Globus pallidus (tissue), 1 donor: ENCODE measurements around the gene SPIN2B.
"Not testable (repeated sequence)": the region's sequence is repeated elsewhere in the genome, so short reads cannot be mapped to it uniquely, and the experiment has no call there.

Experiments used
- DNase-seq: peaks from one replicate; pipeline ENCODE4 v3.0.0-alpha.2; 2015; ENCODE audit warnings: low spot score

SPIN2B gene

GRCh38 chrX:57121162-57121755, at the start of gene SPIN2B:
TSS of gene SPIN2B (minus strand) at chrX:57121548.
- DNase-seq, result peak; percentile 70

GRCh38 chrX:57156397-57157049, 35.2 kb upstream of the SPIN2B start:
- peak; percentile 18 for DNase-seq

DNA sequence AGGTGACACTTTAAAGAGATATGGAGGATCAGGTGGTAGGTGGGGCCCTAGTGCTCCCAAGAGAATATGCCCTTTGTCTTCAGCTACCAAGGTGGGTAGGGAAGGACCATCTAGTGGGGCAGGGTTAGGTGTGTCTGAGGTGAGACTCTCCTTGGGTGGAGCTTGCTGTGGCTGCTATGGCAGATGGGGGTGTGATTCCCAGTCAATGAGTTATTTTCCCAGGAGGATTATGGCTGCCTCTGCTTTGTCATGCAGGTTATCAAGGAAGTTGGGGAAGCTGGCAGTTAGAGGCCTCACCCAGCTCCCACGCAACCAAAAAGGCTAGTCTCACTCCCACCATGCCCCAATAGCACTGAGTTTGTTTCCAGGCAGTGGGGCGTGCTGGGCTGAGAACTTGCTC, 33.8 kb upstream of the SPIN2B start:
- DNase-seq, result no peak

DNA sequence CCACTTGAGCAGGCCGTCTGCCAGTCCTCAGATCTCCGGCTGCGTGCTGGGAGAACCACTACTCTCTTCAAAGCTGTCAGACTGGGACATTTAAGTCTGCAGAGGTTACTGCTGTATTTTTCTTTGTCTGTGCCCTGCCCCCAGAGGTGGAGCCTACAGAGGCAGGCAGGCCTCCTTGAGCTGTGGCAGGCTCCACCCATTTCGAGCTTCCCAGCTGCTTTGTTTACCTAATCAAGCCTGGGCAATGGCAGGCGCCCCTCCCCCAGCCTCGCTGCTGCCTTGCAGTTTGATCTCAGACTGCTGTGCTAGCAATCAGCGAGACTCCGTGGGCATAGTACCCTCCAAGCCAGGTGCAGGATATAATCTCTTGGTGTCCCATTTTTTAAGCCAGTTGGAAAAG, 30.9 kb upstream of the SPIN2B start:
- DNase-seq, result not testable (repeated sequence)

- no peak for DNase-seq
These were observed 17.3 kb upstream of the SPIN2B start for GRCh38 chrX:57138674-57139073.

DNA sequence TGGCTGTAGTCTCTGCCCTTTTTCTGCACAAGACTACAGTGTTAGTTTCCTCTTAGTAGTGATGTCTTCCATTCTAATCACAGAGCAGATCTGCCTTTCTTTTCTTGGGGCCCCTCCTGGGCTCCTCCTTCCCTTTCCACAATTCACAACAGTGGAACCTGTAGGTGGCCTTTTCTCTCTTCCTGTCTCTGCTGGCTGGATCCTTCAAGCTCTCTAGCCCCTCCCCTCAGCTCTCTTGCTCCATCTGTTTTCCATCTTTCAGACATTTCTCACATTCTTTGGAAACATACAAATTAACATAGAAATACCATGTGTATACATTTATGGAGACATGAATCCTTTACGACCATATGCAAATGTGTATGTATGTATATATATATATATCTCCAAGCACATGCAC, 16.2 kb upstream of the SPIN2B start:
- DNase-seq, result no peak

- not testable (repeated sequence) for DNase-seq
These were observed 15.7 kb upstream of the SPIN2B start, which contains the start of gene SPIN2A for GRCh38 chrX:57137073-57137472. TSS of gene SPIN2A (minus strand) at chrX:57137397. CDS start at chrX:57136597, 800 bp downstream.

- not testable (repeated sequence) for DNase-seq
These were observed 15.2 kb upstream of the SPIN2B start for GRCh38 chrX:57136589-57136988.

DNA sequence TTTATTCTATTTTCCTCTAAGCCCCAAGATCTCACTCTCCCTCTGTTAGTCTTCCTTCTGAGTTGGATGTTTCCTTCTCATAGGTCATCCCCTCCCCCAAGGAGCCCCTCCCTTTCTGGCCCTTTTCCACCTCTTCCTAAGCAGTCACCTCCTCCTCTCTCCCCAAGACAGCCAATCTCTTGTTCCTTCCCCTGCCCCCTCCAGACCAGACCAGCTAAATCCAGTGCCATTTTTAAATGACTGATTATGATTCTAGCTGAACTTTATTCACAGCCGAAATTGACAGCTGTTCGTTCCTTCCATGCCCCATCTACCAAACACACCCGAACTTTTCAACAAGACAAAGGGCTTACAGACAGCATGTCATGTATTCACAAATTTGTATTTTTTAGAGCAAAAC, 13.9 kb upstream of the SPIN2B start:
- no peak for DNase-seq

DNA sequence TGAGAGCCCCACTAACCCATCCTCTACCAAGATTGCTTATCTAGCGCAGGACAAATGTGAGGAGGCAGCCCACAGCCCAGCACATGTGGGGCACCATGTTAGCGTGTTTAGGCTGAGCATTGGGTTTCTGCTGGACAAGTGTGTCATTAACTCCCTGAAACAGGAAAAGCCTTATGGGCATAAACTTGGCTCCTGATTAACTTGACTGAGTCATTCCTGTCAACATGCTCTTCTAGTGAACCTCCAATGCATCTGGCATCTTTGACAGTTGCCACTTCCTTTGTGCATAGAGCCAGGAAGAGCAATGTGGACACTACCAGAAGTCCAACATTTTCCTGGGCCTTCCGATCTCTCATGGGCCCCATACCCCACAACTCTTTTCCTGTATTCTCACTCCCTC, 13.4 kb upstream of the SPIN2B start:
- DNase-seq, result no peak

- DNase-seq, result no peak
These were observed 12.4 kb upstream of the SPIN2B start for GRCh38 chrX:57133706-57134105.

GRCh38 chrX:57133284-57133683, 11.9 kb upstream of the SPIN2B start:
- not testable (repeated sequence) for DNase-seq

- DNase-seq, result no peak
These were observed 10.7 kb upstream of the SPIN2B start for GRCh38 chrX:57132046-57132445.

DNA sequence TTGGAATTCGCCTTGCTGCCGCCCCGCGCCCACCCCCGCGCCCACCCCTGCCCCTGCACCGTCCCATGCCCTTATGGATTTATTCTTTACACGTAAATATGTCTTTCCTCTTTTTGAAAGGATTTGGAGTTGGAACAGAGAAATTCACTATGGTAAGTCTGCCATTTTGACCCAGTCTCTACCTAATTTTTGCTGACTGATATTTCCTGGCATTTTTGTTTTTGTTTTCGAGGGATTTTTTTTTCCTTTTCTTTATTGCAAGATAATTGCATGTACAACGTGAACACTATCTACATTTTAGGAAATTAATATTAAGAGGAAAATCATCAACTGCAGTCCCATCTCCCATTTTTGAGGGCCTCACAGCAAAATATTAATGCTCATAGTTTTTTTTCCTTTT, 468 bp upstream of the SPIN2B start:
- no peak for DNase-seq

DNA sequence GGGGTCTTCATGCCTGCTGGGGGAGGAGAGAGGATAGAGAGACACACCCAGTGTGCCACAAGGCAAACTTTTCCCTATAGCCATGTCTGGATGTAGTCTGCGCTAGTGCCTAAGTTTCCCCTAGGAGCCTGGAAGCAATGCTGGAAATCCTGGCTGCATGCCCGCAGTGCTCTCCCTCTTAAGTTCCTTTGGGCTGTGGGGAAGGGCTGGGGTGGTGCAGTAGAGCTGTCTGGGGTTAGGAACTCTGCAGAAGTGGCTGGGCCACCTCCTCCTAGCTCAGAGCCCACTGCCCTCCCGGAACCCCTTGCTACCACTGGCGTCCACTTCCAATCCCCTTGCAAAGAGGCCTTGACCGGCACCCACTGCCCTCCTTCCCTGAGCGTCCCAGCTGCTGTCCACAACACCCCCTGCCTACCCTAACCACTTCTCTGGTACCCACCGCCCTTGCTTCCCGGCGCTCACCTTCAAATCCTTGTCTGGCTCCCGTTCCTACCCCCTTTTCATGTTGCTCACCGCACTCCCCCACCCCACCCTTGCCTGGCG, 658 bp downstream of the SPIN2B start:
- not testable (repeated sequence) for DNase-seq

DNA sequence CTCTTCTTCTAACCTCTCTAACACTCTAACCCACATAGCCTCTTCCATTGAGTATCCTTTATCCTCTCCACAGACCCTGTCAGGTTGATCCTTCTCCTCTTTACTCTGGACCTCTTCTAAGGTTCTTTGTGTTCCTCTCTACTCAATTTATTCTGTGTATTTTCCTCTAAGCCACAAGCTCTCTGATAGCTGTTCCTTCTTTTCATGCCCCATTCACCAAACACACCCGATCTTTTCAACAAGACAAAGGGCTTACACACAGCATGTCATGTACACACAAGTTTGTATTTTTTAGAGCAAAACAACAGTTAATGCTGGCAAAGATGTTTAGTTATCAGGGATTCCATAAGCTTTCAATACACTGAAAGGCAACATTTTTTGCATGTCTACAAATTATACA, 1.9 kb downstream of the SPIN2B start:
- peak; percentile 15 for DNase-seq

DNA sequence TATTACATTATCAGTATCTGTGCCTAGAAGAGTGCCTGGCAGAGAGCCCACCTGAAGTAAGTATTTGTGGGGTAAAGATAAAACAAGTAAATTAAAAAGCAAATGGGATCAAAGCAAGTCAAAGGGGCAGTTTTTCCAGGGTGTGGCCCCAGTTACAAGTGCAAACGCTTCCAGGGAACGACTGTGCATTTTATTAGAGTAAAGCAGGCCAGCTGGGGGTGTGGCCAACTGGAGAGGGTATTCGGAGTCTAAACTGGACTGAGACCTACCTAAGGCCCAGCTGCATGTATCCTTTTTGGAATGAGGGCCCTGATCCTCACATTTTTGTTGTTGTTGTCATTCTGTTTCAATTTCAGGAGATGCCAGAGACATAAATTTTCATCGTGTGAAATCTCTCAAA, 3.8 kb downstream of the SPIN2B start:
- not testable (repeated sequence) for DNase-seq

- no peak for DNase-seq
These were observed 16.4 kb downstream of the SPIN2B start for GRCh38 chrX:57104921-57105398.

DNA sequence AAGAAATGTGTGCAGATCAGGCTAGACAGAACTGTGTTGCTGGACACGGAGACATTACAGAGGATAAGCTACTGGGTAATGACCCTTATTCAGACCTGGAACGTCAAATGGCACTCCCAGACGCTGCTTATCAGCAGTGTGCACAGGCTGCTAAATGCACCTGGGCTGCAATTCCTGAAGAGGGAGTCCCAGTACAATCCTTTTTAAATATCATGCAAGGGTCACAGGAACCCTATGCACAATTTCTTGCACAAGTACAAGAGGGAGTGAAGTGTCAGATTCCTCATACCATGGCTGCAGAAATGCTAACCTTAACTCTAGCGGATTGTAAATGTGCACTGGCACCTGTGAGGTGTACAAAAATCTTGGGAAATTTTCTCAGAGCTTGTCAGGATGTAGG, 16.9 kb downstream of the SPIN2B start:
- DNase-seq, result no peak

DNA sequence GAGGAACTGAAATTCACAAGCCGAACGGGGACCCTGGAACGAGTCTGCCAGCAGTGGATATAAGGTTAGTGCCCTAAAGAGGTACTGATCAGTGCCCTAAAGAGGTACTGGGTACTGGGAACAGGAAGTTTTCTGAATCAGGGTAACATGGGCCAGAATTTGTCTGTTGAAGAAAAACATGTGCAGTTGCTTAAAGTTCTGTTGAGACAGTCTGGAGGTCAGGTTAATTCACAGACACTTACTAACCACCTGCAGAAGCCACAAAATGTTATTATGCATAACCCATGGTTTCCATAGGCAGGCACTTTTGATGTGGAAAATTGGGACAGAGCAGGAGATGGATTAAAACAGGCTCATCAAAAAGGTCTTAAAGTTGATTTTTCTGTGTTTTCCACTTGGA, 17.9 kb downstream of the SPIN2B start:
- no peak for DNase-seq

GRCh38 chrX:57102918-57103317, 18.4 kb downstream of the SPIN2B start:
- DNase-seq, result not testable (repeated sequence)

GRCh38 chrX:57083143-57083542, 38.2 kb downstream of the SPIN2B start:
- no peak for DNase-seq

DNA sequence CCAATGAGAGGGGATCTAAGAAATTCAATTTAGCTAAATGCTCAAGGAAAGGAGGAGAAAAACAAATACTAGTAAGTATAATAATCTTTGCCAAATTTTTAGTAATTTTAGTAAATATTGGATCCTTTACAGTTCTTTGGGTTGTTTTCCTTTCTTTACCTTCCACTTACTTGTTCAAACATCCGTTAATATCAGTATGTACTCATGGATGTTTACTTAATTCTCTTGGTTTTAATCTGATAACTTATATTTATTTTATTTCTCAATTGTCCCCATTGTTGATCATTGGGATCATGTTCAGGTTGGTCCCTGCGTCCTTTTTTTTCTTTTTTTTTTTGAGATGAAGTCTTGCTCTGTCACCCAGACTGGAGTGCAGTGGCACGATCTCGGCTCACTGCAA, 46.9 kb downstream of the SPIN2B start:
- no peak for DNase-seq
